ENCODE results near the gene MAP1S.

DNA sequence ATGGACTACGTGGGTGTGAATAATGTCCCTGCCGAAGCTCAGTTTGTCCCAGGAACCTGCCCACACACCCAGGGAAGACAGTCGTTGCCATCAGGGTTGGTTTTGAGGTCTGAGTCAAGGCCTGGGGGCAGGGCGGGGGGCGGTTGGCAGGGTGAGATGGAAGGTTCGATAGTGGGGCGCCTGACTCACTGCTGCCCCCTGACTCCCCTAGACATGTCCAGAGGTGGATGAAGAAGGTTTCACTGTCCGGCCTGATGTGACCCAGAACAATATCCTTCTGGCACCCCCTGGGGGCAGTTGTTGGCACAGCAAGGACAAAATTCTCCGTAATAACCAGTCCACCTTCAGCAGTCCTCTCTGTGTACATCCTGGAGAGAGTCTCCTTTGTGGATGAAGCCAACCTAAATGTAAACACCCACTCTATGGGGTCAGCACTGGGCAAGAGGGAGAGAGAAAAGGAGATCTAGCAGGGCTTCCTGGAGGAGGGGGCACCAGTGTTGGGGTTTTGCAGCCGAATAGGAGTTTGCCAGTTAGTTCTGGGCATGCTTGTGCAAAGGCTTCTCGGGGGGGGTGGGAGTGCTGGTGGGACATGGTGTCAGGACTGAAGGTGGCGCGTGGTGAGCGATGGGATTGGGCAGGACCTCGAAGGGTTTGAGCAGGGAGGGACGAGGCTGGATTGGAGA lies 56.1 kb downstream of the MAP1S start:
- TF ChIP-seq, protein P1, sequence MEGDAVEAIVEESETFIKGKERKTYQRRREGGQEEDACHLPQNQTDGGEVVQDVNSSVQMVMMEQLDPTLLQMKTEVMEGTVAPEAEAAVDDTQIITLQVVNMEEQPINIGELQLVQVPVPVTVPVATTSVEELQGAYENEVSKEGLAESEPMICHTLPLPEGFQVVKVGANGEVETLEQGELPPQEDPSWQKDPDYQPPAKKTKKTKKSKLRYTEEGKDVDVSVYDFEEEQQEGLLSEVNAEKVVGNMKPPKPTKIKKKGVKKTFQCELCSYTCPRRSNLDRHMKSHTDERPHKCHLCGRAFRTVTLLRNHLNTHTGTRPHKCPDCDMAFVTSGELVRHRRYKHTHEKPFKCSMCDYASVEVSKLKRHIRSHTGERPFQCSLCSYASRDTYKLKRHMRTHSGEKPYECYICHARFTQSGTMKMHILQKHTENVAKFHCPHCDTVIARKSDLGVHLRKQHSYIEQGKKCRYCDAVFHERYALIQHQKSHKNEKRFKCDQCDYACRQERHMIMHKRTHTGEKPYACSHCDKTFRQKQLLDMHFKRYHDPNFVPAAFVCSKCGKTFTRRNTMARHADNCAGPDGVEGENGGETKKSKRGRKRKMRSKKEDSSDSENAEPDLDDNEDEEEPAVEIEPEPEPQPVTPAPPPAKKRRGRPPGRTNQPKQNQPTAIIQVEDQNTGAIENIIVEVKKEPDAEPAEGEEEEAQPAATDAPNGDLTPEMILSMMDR (conservative IDR thresholded peaks at IDR 0.05; ENCODE audit: low read depth, low read length) = peak; percentile 65
- TF ChIP-seq POLR2A (IDR thresholded peaks at IDR 0.05; ENCODE audit: low read depth, low read length) (no peak), CEBPB (IDR thresholded peaks at IDR 0.05; ENCODE audit: low read depth, low read length) (no peak), USF2 (IDR thresholded peaks at IDR 0.05; ENCODE audit: low read depth, low read length) (no peak), RCOR1 (IDR thresholded peaks at IDR 0.05; ENCODE audit: insufficient replicate concordance, low read length) (no peak), RFX5 (IDR thresholded peaks at IDR 0.05; ENCODE audit: low read depth, low read length) (no peak), MAZ (IDR thresholded peaks at IDR 0.05; ENCODE audit: borderline replicate concordance, low read depth, low read length) (no peak), SMC3 (IDR thresholded peaks at IDR 0.05; ENCODE audit: low read depth, low read length) (peak; percentile 64), BHLHE40 (IDR thresholded peaks at IDR 0.05; ENCODE audit: low read depth, low read length) (no peak), ELK1 (IDR thresholded peaks at IDR 0.05; ENCODE audit: borderline replicate concordance, low read depth, low read length) (no peak), RAD21 (IDR thresholded peaks at IDR 0.05; ENCODE audit: low read length) (peak; percentile 51)
